Kidney (tissue), 14 donors: ENCODE data around the gene FCHO1. TPM values are rescaled to one million over a fixed set of nuclear protein-coding genes. Genes with fewer than 3 reads are reported as not detected.
A peak's percentile ranks its signal among the peaks of the same experiment; 100 is the strongest.

Experiments
- DNase-seq, 5 donors: peaks; one replicate each; pipeline ENCODE4 v3.0.0-alpha.2; 2013 to 2020
- FAIRE-seq: peaks from 2 replicates; lab custom pipeline; 2012; peaks lifted over from hg19 to GRCh38; lab: Jason Lieb, UNC
- H3K27ac ChIP-seq, 2 donors: one replicate each; pipeline ENCODE4 v1.7.0; 2013; ENCODE audit warnings: low read depth in 2 of 2, low read length in 2 of 2, inconsistent platforms in 1 of 2
- H3K27me3 ChIP-seq: one replicate; pipeline ENCODE4 v1.7.1; 2013; ENCODE audit warnings: low read length, inconsistent platforms; ENCODE audit not compliant: control insufficient read depth, insufficient read depth
- H3K36me3 ChIP-seq, 3 donors: one replicate each; pipeline versions ENCODE4 v1.7.0 to v1.7.1; 2013; ENCODE audit warnings: low read length in 3 of 3, control low read depth in 1 of 3, inconsistent platforms in 1 of 3; ENCODE audit not compliant: insufficient read depth in 3 of 3, control insufficient read depth in 2 of 3
- H3K4me1 ChIP-seq, 3 donors: one replicate each; pipeline versions ENCODE4 v1.7.0 to v1.7.1; 2013; ENCODE audit warnings: low read length in 3 of 3, inconsistent platforms in 1 of 3, low read depth in 1 of 3; ENCODE audit not compliant: control insufficient read depth in 2 of 3, insufficient read depth in 2 of 3
- H3K4me3 ChIP-seq, 3 donors: one replicate each; pipeline versions ENCODE4 v1.7.0 to v1.8.1; 2013; ENCODE audit warnings: low read length in 3 of 3, control low read depth in 1 of 3, inconsistent platforms in 1 of 3
- H3K9ac ChIP-seq, 3 donors: one replicate each; pipeline versions ENCODE4 v1.7.0 to v1.7.1; 2013; ENCODE audit warnings: low read length in 3 of 3, control low read depth in 1 of 3, inconsistent platforms in 1 of 3
- H3K9me3 ChIP-seq, 3 donors: one replicate each; pipeline versions ENCODE4 v1.7.0 to v1.7.1; 2013; ENCODE audit warnings: low read length in 3 of 3, control low read depth in 1 of 3, inconsistent platforms in 1 of 3; ENCODE audit not compliant: control insufficient read depth in 2 of 3, insufficient read depth in 1 of 3
- CTCF ChIP-seq: IDR thresholded peaks from 3 replicates; pipeline ENCODE4 v1.5.1; 2012; ENCODE audit warnings: mild to moderate bottlenecking, moderate library complexity, borderline replicate concordance; ENCODE audit not compliant: insufficient read depth; ENCODE audit errors: extremely low read depth
- intact Hi-C: fragments of 100-400 bp; cut with DNase I; formaldehyde crosslinking; loops from one replicate; pipeline ENCODE4 v1.11.1; 2022
- polyA plus RNA-seq: library from polyadenylated mRNA; stranded (reverse); fragments of 350-450 nt; fragmentation: Illumina TruSeq; extraction: RNeasy Lipid Tissue Mini Kit (QIAGEN cat#74804); gene quantifications from one replicate; pipeline ENCODE4 v1.2.3, GENCODE V29; 2014; ENCODE audit warnings: low read depth, low replicate concordance; ENCODE audit not compliant: insufficient read depth
- total RNA-seq: library from RNA; stranded (reverse); fragmentation: NEBNext Ultra II Directional; extraction: Animal tissue kit (Norgen Biotek cat#: 25700); gene quantifications from one replicate; pipeline ENCODE4 v1.2.1, GENCODE V29; 2021
- donor health status: control.
- donor health status: control.
- donor health status: control.
- donor health status: control.
- donor health status: control.
- donor health status: DM: yes; HTN: yes; CAD: no.
- donor health status: Normal renal cell carcinoma (clear cell type).

FCHO1 gene
- total and polyA plus RNA-seq, 2 donors from 2014 or later, result 0.52 to 5.9 TPM

- intact Hi-C loops, result no loop called here
- H3K36me3 ChIP-seq, result no peaks in the 10 kb centered on the region
- H3K4me1 ChIP-seq, result no peaks in the 10 kb centered on the region
- no peak overlapping the region for H3K27ac ChIP-seq
- no peak for TF ChIP-seq CTCF
- DNase-seq (peak; percentile 94 to 98 (median 96)), FAIRE-seq (no peak)
- H3K4me3 ChIP-seq, result peak overlapping the region in 2 of 3 donors; percentile 34 to 58
- H3K9ac ChIP-seq, result no peak overlapping the region
- no peaks in the 10 kb centered on the region for H3K9me3 ChIP-seq
- no peaks in the 10 kb centered on the region for H3K27me3 ChIP-seq
These were observed 3.8 kb upstream of the FCHO1 start for GRCh38 chr19:17747205-17748098.

GRCh38 chr19:17748884-17749638, 2.2 kb upstream of the FCHO1 start:
- Histone ChIP-seq H3K36me3 (no peaks in the 10 kb centered on the region), H3K27me3 (no peaks in the 10 kb centered on the region), H3K4me3 (no peak overlapping the region), H3K27ac (no peak overlapping the region), H3K9ac (no peak overlapping the region), H3K4me1 (no peaks in the 10 kb centered on the region), H3K9me3 (no peaks in the 10 kb centered on the region)
- no peak for DNase-seq
- intact Hi-C loops, result no loop called here
- no peak for TF ChIP-seq CTCF
- no peak for FAIRE-seq

GRCh38 chr19:17749912-17750317, 1.4 kb upstream of the FCHO1 start:
- Histone ChIP-seq H3K27me3 (no peaks in the 10 kb centered on the region), H3K4me3 (no peak overlapping the region), H3K9ac (no peak overlapping the region), H3K4me1 (no peaks in the 10 kb centered on the region), H3K27ac (no peak overlapping the region), H3K9me3 (no peaks in the 10 kb centered on the region), H3K36me3 (no peaks in the 10 kb centered on the region)
- intact Hi-C loops, result no loop called here
- DNase-seq, result no peak
- no peak for FAIRE-seq
- TF ChIP-seq CTCF, result no peak
